ENCODE results near the gene NIPAL1. TPM values are rescaled to one million over a fixed set of nuclear protein-coding genes. Genes with fewer than 3 reads are reported as not detected.
"Not testable (repeated sequence)": the region's sequence is repeated elsewhere in the genome, so short reads cannot be mapped to it uniquely, and the experiment has no call there.

Gene NIPAL1
- total RNA-seq, 1 experiment from 2014 or later: 7.1 TPM

DNA sequence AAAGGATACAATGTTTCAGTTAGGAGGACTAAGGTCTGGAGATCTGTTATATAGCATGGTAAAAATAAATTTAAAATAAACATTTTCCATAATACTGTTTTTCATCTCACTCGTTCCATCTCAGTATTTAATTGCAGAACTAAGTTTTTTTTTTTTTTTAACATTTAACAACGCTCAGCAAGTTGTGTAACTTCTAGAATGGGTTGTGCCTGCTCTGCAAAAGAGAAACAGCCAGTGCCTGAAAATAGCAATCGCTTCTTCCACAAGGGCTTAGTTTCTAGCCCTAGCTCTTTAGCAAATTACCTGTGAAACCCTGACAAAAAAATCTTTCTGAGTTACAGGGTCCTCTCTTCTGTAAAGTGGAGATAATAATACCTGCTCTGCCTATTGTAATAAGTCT lies 42.0 kb upstream of the NIPAL1 start:
- Mint-ChIP-seq H3K36me3 (no peaks in the 10 kb centered on the region), H3K4me1 (no peaks in the 10 kb centered on the region), H3K27me3 (ENCODE audit: low read depth) (no peaks in the 10 kb centered on the region), H3K27ac (no peak overlapping the region), H3K4me3 (no peak overlapping the region), H3K9me3 (no peaks in the 10 kb centered on the region)
- no peak for DNase-seq (ENCODE audit: low spot score)
- ChIA-PET POLR2A (no interaction called here), CTCF (no interaction called here)
- ATAC-seq: no peak
- TF ChIP-seq, protein P1, sequence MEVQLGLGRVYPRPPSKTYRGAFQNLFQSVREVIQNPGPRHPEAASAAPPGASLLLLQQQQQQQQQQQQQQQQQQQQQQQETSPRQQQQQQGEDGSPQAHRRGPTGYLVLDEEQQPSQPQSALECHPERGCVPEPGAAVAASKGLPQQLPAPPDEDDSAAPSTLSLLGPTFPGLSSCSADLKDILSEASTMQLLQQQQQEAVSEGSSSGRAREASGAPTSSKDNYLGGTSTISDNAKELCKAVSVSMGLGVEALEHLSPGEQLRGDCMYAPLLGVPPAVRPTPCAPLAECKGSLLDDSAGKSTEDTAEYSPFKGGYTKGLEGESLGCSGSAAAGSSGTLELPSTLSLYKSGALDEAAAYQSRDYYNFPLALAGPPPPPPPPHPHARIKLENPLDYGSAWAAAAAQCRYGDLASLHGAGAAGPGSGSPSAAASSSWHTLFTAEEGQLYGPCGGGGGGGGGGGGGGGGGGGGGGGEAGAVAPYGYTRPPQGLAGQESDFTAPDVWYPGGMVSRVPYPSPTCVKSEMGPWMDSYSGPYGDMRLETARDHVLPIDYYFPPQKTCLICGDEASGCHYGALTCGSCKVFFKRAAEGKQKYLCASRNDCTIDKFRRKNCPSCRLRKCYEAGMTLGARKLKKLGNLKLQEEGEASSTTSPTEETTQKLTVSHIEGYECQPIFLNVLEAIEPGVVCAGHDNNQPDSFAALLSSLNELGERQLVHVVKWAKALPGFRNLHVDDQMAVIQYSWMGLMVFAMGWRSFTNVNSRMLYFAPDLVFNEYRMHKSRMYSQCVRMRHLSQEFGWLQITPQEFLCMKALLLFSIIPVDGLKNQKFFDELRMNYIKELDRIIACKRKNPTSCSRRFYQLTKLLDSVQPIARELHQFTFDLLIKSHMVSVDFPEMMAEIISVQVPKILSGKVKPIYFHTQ (CRISPR knock-in tag; IDR thresholded peaks at IDR 0.05): no peak
- no peak for TF ChIP-seq SP1 (CRISPR knock-in tag; conservative IDR thresholded peaks at IDR 0.05)
- TF ChIP-seq SMAD4 (CRISPR knock-in tag; IDR thresholded peaks at IDR 0.05): no peak
- no peak for TF ChIP-seq TP53 (CRISPR knock-in tag; IDR thresholded peaks at IDR 0.05)

DNA sequence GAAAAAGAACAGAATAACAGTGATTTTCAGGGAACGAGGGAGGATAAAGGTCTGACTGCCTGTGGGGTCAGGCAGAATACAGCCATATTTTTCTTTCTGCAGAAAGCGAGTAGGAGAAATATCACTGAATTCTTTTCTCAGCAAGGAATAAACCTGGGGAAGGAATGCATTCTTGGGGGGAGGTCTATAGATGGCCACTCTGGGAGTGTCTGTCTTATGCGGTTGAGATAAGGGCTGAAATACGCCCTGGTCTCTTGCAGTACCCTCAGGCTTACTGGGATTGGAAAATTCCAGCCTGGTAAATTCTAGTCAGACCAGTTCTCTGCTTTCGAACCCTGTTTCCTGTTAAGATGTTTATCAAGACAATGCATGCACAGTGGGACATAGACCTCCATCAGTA lies 26.4 kb upstream of the NIPAL1 start:
- Mint-ChIP-seq H3K27me3 (ENCODE audit: low read depth) (peaks cover 5% of the 10 kb centered on the region; the same call in 1 of the 2 replicates), H3K36me3 (peaks cover 57% of the 10 kb centered on the region), H3K27ac (no peak overlapping the region), H3K4me1 (no peaks in the 10 kb centered on the region), H3K4me3 (no peak overlapping the region), H3K9me3 (peaks cover 68% of the 10 kb centered on the region)
- CTCF ChIA-PET: no interaction called here
- TF ChIP-seq, protein P2, sequence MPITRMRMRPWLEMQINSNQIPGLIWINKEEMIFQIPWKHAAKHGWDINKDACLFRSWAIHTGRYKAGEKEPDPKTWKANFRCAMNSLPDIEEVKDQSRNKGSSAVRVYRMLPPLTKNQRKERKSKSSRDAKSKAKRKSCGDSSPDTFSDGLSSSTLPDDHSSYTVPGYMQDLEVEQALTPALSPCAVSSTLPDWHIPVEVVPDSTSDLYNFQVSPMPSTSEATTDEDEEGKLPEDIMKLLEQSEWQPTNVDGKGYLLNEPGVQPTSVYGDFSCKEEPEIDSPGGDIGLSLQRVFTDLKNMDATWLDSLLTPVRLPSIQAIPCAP (CRISPR knock-in tag; IDR thresholded peaks at IDR 0.05): no peak
- TF ChIP-seq EMX1 (CRISPR knock-in tag; IDR thresholded peaks at IDR 0.05): no peak
- TF ChIP-seq, protein P3, sequence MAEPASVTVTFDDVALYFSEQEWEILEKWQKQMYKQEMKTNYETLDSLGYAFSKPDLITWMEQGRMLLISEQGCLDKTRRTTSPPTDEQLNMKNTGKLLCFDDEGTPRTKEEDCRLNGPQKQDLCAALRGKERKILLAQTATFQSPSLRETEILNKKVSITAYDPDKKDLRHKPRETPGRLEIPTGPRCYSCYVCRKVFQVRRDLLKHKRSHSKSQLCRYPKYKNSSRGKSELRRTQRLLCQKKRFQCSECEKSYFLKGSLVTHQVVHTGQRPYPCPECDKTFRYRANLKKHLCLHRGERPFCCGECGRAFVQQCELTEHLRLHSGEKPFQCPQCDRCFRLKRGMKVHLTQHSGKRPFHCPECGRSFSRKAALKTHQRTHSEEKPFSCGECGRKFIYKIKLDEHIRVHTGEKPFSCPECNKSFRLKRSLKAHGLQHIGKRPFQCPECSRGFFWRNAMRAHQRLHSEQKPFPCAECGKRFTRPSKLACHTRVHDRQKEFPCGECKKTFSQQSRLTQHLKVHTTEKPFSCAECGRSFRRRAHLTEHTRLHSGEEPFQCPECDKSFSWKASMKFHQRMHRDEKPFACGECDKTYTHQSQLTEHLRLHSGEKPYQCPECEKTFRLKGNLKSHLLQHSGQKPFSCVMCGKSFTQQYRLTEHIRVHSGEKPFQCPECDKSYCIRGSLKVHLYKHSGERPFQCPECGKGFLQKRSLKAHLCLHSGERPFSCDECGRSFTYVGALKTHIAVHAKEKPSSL (CRISPR knock-in tag; conservative IDR thresholded peaks at IDR 0.05): no peak
- no peak for TF ChIP-seq ZNF232 (CRISPR knock-in tag; IDR thresholded peaks at IDR 0.05)
- no peak for TF ChIP-seq NFE2L1 (CRISPR knock-in tag; IDR thresholded peaks at IDR 0.05)
- TF ChIP-seq SP1 (CRISPR knock-in tag; conservative IDR thresholded peaks at IDR 0.05): no peak
- TF ChIP-seq, protein P4, sequence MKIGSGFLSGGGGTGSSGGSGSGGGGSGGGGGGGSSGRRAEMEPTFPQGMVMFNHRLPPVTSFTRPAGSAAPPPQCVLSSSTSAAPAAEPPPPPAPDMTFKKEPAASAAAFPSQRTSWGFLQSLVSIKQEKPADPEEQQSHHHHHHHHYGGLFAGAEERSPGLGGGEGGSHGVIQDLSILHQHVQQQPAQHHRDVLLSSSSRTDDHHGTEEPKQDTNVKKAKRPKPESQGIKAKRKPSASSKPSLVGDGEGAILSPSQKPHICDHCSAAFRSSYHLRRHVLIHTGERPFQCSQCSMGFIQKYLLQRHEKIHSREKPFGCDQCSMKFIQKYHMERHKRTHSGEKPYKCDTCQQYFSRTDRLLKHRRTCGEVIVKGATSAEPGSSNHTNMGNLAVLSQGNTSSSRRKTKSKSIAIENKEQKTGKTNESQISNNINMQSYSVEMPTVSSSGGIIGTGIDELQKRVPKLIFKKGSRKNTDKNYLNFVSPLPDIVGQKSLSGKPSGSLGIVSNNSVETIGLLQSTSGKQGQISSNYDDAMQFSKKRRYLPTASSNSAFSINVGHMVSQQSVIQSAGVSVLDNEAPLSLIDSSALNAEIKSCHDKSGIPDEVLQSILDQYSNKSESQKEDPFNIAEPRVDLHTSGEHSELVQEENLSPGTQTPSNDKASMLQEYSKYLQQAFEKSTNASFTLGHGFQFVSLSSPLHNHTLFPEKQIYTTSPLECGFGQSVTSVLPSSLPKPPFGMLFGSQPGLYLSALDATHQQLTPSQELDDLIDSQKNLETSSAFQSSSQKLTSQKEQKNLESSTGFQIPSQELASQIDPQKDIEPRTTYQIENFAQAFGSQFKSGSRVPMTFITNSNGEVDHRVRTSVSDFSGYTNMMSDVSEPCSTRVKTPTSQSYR (CRISPR knock-in tag; IDR thresholded peaks at IDR 0.05): no peak
- TF ChIP-seq ZNF121 (CRISPR knock-in tag; IDR thresholded peaks at IDR 0.05): no peak
- no peak for TF ChIP-seq ZBTB21 (CRISPR knock-in tag; IDR thresholded peaks at IDR 0.05; ENCODE audit: borderline replicate concordance)
- TF ChIP-seq, protein P5, sequence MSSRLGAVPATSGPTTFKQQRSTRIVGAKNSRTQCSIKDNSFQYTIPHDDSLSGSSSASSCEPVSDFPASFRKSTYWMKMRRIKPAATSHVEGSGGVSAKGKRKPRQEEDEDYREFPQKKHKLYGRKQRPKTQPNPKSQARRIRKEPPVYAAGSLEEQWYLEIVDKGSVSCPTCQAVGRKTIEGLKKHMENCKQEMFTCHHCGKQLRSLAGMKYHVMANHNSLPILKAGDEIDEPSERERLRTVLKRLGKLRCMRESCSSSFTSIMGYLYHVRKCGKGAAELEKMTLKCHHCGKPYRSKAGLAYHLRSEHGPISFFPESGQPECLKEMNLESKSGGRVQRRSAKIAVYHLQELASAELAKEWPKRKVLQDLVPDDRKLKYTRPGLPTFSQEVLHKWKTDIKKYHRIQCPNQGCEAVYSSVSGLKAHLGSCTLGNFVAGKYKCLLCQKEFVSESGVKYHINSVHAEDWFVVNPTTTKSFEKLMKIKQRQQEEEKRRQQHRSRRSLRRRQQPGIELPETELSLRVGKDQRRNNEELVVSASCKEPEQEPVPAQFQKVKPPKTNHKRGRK (CRISPR knock-in tag; IDR thresholded peaks at IDR 0.05; ENCODE audit: borderline replicate concordance): no peak
- TF ChIP-seq, protein P6, sequence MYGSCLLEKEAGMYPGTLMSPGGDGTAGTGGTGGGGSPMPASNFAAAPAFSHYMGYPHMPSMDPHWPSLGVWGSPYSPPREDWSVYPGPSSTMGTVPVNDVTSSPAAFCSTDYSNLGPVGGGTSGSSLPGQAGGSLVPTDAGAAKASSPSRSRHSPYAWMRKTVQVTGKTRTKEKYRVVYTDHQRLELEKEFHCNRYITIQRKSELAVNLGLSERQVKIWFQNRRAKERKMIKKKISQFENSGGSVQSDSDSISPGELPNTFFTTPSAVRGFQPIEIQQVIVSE (CRISPR knock-in tag; IDR thresholded peaks at IDR 0.05; ENCODE audit: borderline replicate concordance): no peak
- TF ChIP-seq FOXJ3 (CRISPR knock-in tag; IDR thresholded peaks at IDR 0.05; ENCODE audit: borderline replicate concordance): no peak
- no peak for TF ChIP-seq GABPB1 (CRISPR knock-in tag; IDR thresholded peaks at IDR 0.05)
- no peak for TF ChIP-seq KAT7 (CRISPR knock-in tag; IDR thresholded peaks at IDR 0.05; ENCODE audit: borderline replicate concordance)
- no peak for TF ChIP-seq FOXP1 (CRISPR knock-in tag; IDR thresholded peaks at IDR 0.05; ENCODE audit: borderline replicate concordance)
- POLR2A ChIA-PET: no interaction called here
- ATAC-seq: no peak
- peak; percentile 18 for DNase-seq (ENCODE audit: low spot score)

DNA sequence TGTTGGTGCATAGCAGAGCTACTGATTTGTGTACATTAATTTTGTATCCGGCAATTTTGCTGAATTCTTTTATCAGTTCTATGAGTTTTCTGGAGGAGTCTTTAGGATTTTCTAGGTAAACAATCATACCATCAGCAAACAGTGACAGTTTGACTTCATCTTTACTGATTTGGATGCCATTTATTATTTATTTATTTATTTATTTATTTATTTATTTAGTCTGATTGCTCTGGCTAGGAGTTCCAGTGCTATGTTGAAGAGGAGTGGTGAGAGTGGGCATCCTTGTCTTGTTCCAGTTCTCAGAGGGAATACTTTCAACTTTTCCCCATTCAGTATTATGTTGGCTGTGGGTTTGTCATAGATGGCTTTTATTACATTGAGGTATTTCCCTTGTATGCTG lies 24.1 kb upstream of the NIPAL1 start:
- CTCF ChIA-PET; H3K4me3 Mint-ChIP-seq; POLR2A ChIA-PET; DNase-seq (ENCODE audit: low spot score); H3K27me3 Mint-ChIP-seq (ENCODE audit: low read depth); H3K27ac Mint-ChIP-seq; H3K4me1 Mint-ChIP-seq; ATAC-seq: not testable (repeated sequence)
- H3K9me3 Mint-ChIP-seq: peaks cover 83% of the 10 kb centered on the region
- peaks cover 58% of the 10 kb centered on the region for H3K36me3 Mint-ChIP-seq
